GM18867 (cell line): ENCODE measurements around the gene RAVER1.
"Not testable (repeated sequence)": the region's sequence is repeated elsewhere in the genome, so short reads cannot be mapped to it uniquely, and the experiment has no call there.

Source experiments
- ATAC-seq: cut with Tn5 transposase; IDR thresholded peaks from one replicate; pipeline ENCODE4 v1.9.1; 2021; ENCODE audit warnings: mild to moderate bottlenecking, moderate library complexity; ENCODE audit not compliant: unreplicated experiment

Gene RAVER1

GRCh38 chr19:10344780-10345179 lies 11.5 kb upstream of the RAVER1 start:
- ATAC-seq, result no peak

- ATAC-seq, result no peak
These were observed 10.2 kb upstream of the RAVER1 start for GRCh38 chr19:10343495-10343894.

GRCh38 chr19:10339977-10340376 lies 6.6 kb upstream of the RAVER1 start:
- no peak for ATAC-seq

GRCh38 chr19:10339380-10339960 lies 6.1 kb upstream of the RAVER1 start, which contains the start of gene ICAM3:
Gene ICAM3 (minus strand): TSS chr19:10339624. CDS start chr19:10339614, 10 bp downstream.
- ATAC-seq, result peak; percentile 72

GRCh38 chr19:10338940-10339339 lies 5.6 kb upstream of the RAVER1 start:
- ATAC-seq, result no peak

GRCh38 chr19:10336725-10337124 lies 3.4 kb upstream of the RAVER1 start:
- ATAC-seq, result not testable (repeated sequence)

- no peak for ATAC-seq
These were observed 2.1 kb upstream of the RAVER1 start for GRCh38 chr19:10335352-10335985.

GRCh38 chr19:10334588-10335351 lies 1.4 kb upstream of the RAVER1 start:
- no peak for ATAC-seq

GRCh38 chr19:10333758-10334587 lies 644 bp upstream of the RAVER1 start:
- ATAC-seq, result no peak

GRCh38 chr19:10332158-10332964 lies 968 bp downstream of the RAVER1 start:
- ATAC-seq, result no peak

GRCh38 chr19:10329555-10329954 lies 3.8 kb downstream of the RAVER1 start:
- no peak for ATAC-seq

GRCh38 chr19:10328558-10329429 lies 4.5 kb downstream of the RAVER1 start:
- no peak for ATAC-seq

- ATAC-seq, result no peak
These were observed 5.5 kb downstream of the RAVER1 start for GRCh38 chr19:10327793-10328192.

GRCh38 chr19:10325732-10326131 lies 7.6 kb downstream of the RAVER1 start:
- ATAC-seq, result no peak

GRCh38 chr19:10321874-10322835 lies 11.2 kb downstream of the RAVER1 start:
- ATAC-seq, result no peak

- no peak for ATAC-seq
These were observed 11.9 kb downstream of the RAVER1 start for GRCh38 chr19:10321417-10321797.

- ATAC-seq, result no peak
These were observed 12.5 kb downstream of the RAVER1 start for GRCh38 chr19:10320602-10321416.
